GM18498 (cell line): Measurements from ENCODE around the gene SOX9.
"Not testable (repeated sequence)": the region's sequence is repeated elsewhere in the genome, so short reads cannot be mapped to it uniquely, and the experiment has no call there.

Source experiments
- ATAC-seq: cut with Tn5 transposase; IDR thresholded peaks from one replicate; pipeline ENCODE4 v1.9.1; 2021; ENCODE audit warnings: mild to moderate bottlenecking, moderate library complexity; ENCODE audit not compliant: unreplicated experiment

The SOX9 gene

GRCh38 chr17:72110942-72111318, 9.9 kb upstream of the SOX9 start:
- ATAC-seq: no peak

DNA sequence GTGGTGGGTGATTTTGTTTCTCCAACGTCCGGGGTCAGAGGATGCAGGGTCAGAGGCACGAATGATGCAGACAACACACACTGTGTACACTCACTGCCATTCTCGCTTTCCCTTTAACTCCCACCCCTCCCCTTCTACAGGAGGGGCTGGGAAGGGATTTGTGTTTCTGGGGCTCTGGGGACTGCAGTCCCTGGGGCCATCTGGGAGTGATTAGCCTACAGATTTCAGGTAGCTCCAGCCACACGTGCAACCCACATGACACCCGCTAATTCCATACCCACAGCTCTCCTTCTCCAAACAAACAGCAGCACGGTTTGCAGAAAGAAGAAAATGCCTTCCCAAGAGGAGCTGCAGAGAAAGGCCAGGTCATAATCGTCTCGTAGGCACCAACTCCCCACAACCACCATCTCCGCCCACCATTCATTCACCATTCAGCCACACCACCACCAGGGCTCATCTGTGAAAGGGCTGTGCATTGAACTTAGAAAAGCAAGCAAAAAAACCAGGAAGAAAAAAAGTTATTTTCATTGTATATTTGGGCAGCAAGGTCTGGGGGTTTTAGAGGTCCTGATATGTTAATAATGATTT, 9.4 kb upstream of the SOX9 start:
- no peak for ATAC-seq

DNA sequence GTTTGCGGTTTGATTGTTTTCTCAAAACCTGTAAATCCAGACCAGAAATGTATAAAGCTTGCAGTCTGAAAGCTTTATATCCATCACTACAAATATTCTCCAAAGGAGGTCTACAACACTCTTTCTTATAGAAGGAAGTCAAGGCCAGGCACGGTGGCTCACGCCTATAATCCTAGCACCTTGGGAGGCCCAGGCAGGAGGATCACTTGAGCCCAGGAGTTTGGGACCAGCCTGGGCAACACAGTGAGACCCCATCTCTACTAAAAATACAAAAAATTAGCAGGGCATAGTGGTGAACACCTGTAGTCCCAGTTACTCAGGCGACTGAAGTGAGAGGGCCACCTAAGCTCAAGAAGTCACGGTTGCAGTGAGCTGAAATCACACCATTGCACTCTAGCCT, 8.9 kb upstream of the SOX9 start:
- ATAC-seq: not testable (repeated sequence)

GRCh38 chr17:72113751-72114150, 7.1 kb upstream of the SOX9 start:
- ATAC-seq: no peak

GRCh38 chr17:72115781-72116525, 4.9 kb upstream of the SOX9 start:
- ATAC-seq: no peak

- ATAC-seq: no peak
These were observed 3.9 kb upstream of the SOX9 start for GRCh38 chr17:72116661-72117521.

- ATAC-seq: no peak
These were observed 3.1 kb upstream of the SOX9 start for GRCh38 chr17:72117535-72118334.

GRCh38 chr17:72118335-72119076, 2.3 kb upstream of the SOX9 start:
- no peak for ATAC-seq

DNA sequence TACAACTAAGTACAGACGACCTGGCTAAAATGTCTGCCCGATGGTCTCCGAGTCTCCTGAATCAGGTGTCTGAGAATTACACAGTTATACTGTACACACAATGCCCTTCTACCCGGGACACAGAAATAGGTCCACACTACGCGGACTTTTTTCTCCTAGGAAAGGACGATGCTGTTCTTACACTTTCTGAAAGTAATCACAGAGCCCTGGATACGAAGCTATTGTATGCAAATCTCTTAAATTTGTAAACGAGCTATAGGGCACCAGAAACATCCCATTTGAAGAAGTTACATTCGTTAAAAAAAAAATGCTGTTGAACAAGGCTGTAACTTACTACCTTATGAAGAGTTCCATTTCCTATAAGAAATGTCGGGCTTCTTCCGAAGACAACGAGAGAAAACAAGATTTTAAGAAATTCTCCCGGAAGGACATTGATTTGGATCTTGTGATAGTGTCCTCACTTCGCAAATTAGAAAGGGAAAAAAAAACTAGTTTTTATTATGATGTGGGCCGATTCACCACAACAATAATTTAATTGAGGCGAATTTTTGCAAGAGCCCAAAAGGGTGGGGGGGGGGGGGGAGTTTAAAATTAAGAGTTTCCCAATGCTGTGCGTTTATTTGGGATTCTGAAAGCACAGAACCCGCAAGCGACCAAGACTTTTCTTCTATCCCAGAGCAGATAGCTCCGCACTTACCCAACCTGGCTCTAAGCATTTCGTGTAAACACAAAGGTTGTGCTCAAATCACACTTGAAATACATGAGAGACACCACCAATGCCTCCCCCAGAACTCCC, 1.5 kb upstream of the SOX9 start:
- ATAC-seq: no peak

DNA sequence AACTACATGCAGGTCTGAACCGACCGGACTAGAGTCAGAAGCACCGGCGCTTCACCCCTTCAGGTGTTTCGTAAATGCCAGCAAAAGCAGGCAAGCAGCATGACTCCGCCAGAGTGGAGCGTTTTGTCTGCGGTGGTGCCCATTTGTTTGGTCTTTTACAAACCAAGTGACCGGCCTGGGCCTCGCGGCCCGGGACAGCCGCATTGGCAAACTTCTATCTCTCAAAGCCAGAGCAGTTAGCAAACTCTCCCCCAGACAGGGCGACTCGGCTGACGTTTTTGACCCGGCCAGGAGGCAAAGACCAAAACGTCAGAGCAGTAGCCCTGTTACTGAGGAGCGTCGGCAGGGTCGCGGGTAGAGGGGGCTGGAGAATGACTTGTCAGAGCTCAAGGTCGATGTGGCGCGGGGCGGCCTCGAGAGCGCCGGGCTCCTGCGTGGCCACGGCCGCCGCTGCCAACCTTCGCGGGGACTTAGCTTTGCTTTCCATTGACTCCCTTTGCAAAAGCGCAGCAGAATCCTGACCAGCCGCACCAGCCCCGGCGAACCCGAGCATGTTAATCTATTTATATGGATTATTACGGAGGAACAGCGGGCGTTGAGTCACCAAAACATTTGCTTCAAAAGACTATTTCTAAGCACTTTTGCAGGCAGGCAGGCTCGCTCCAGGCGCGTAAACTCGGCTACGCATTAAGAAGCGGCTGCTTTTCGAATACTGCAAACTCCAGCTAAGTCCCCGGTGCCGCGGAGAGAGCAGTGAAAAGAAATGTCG, 763 bp upstream of the SOX9 start:
- no peak for ATAC-seq

- ATAC-seq: peak; percentile 25
These were observed 567 bp downstream of the SOX9 start for GRCh38 chr17:72121164-72122009.

GRCh38 chr17:72122010-72122764, 1.4 kb downstream of the SOX9 start:
- ATAC-seq: peak; percentile 9

DNA sequence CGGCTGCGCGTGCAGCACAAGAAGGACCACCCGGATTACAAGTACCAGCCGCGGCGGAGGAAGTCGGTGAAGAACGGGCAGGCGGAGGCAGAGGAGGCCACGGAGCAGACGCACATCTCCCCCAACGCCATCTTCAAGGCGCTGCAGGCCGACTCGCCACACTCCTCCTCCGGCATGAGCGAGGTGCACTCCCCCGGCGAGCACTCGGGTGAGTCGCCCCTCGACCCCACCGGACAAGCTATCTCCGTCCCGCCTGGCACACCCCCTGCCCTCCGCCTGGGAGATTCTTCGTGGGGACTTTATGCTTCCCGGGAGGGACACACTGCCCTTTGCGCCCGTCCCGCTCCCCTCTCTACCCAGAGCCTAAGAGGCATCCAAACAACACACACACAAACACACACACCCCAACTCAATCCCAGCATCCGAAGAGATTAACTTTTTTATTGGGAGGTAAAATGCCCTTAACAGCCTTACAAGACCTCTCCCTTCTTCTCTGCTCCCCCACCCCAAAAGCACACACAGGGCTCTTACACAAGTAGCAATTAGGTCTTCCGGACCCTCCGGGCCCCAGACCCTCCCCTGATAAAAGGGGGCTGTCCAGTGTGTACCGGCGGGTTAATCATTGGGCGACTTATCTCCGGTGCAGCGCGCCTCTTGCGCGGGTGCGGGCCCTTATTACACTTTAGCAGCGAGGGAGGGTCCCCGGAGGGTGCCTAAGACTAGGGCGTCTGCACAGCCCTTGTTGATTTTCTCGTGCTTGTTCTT, 2.1 kb downstream of the SOX9 start:
- ATAC-seq: no peak

- no peak for ATAC-seq
These were observed 3.0 kb downstream of the SOX9 start for GRCh38 chr17:72123530-72124437.

DNA sequence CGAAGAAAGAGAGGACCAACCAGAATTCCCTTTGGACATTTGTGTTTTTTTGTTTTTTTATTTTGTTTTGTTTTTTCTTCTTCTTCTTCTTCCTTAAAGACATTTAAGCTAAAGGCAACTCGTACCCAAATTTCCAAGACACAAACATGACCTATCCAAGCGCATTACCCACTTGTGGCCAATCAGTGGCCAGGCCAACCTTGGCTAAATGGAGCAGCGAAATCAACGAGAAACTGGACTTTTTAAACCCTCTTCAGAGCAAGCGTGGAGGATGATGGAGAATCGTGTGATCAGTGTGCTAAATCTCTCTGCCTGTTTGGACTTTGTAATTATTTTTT, 3.6 kb downstream of the SOX9 start:
- no peak for ATAC-seq
